Measurements from ENCODE around the gene ANXA4. TPM values are rescaled to one million over a fixed set of nuclear protein-coding genes. Genes with fewer than 3 reads are reported as not detected.
A peak's percentile ranks its signal among the peaks of the same experiment; 100 is the strongest.

Gene ANXA4
- total RNA-seq, 1 experiment from 2014 or later = 82.9 TPM

GRCh38 chr2:69742322-69742952 lies 503 bp downstream of the ANXA4 start:
- intact Hi-C loops (cut with micrococcal nuclease; ENCODE audit: unreplicated experiment) = loop anchor here (5.0 kb wide), 1 partner anchor 150 kb away; the partner anchor contains the start of gene SNRNP27
- DNase-seq = peak in 1 of 2 experiments; percentile 12

DNA sequence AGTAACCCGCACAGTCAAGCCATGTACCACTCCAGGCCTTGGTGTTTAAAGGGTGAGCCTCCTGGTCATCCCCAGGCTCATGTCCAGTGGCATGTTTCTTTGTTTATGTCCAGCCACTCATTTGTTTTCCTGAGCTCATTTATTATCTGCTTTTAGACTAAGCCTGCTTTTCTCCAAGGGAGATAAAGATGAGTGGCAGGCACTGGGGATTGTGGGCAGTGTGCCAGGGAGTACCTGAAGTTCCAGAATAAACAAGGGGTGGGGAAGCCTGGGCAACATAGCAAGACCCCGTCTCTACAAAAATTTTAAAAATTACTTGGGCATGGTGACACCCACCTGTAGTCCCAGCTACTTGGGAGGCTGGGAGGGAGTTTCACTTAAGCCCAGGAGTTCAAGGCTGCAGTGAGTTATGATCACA lies 1.9 kb downstream of the ANXA4 start:
- TF ChIP-seq EZH2 (IDR thresholded peaks at IDR 0.05; ENCODE audit: low read depth) = no peak
- TF ChIP-seq, protein P1, sequence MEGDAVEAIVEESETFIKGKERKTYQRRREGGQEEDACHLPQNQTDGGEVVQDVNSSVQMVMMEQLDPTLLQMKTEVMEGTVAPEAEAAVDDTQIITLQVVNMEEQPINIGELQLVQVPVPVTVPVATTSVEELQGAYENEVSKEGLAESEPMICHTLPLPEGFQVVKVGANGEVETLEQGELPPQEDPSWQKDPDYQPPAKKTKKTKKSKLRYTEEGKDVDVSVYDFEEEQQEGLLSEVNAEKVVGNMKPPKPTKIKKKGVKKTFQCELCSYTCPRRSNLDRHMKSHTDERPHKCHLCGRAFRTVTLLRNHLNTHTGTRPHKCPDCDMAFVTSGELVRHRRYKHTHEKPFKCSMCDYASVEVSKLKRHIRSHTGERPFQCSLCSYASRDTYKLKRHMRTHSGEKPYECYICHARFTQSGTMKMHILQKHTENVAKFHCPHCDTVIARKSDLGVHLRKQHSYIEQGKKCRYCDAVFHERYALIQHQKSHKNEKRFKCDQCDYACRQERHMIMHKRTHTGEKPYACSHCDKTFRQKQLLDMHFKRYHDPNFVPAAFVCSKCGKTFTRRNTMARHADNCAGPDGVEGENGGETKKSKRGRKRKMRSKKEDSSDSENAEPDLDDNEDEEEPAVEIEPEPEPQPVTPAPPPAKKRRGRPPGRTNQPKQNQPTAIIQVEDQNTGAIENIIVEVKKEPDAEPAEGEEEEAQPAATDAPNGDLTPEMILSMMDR (conservative IDR thresholded peaks at IDR 0.05) = no peak
- Histone ChIP-seq H4K20me1 (ENCODE audit: insufficient read depth) (no peaks in the 10 kb centered on the region), H3K36me3 (ENCODE audit: low read depth) (no peaks in the 10 kb centered on the region), H2AFZ (no peak overlapping the region), H3K9me3 (ENCODE audit: insufficient read depth, low read depth) (no peaks in the 10 kb centered on the region), H3K4me1 (replicated peaks; ENCODE audit: insufficient read depth) (peaks cover 36% of the 10 kb centered on the region), H3F3A (ENCODE audit: insufficient read depth, low read depth) (peaks cover 14% of the 10 kb centered on the region; the same call in 1 of the 2 replicates), H3K27ac (no peak overlapping the region), H3K27me3 (ENCODE audit: insufficient read depth, low read depth) (no peaks in the 10 kb centered on the region), H3K4me2 (no peak overlapping the region), H3K79me2 (ENCODE audit: low read depth) (peaks cover 32% of the 10 kb centered on the region), H3K4me3 (no peak overlapping the region), H3K9me2 (ENCODE audit: insufficient read depth) (no peaks in the 10 kb centered on the region)
- no peak for DNase-seq
- BruUV-seq (replicated peaks) = no TSS peak
- ChIA-PET POLR2A (ENCODE audit: unreplicated experiment) (no interaction called here), CTCF (no interaction called here)
- intact Hi-C loops (cut with micrococcal nuclease; ENCODE audit: unreplicated experiment) = loop anchor here (5.0 kb wide), 1 partner anchor 148 kb away; the partner anchor contains the start of gene SNRNP27

More at GRCh38 chr2:69742322-69742952, 503 bp downstream of the ANXA4 start:
- peaks cover 21% of the 10 kb centered on the region for H3F3A ChIP-seq (ENCODE audit: insufficient read depth, low read depth)
- H4K20me1 ChIP-seq (ENCODE audit: insufficient read depth) = no peaks in the 10 kb centered on the region
- H3K9me3 ChIP-seq (ENCODE audit: insufficient read depth, low read depth) = no peaks in the 10 kb centered on the region
- H3K79me2 ChIP-seq (ENCODE audit: low read depth) = peaks cover 32% of the 10 kb centered on the region
- peak overlapping the region; percentile 98 for H2AFZ ChIP-seq
- peak overlapping the region; percentile 72; the same call in 1 of the 2 replicates for H3K27ac ChIP-seq
- TF ChIP-seq, protein P1 (conservative IDR thresholded peaks at IDR 0.05) = no peak
- TF ChIP-seq EZH2 (IDR thresholded peaks at IDR 0.05; ENCODE audit: low read depth) = no peak
- ChIA-PET POLR2A (ENCODE audit: unreplicated experiment) (no interaction called here), CTCF (interaction anchor here (1.2 to 2.3 kb wide), 3 partner anchors 9 to 74 kb away, joined by 4 to 14 read pairs (median 6); no protein-coding TSS in a partner anchor)
- H3K4me2 ChIP-seq = peak overlapping the region; percentile 99
- peaks cover 50% of the 10 kb centered on the region for H3K4me1 ChIP-seq (replicated peaks; ENCODE audit: insufficient read depth)
- BruUV-seq (replicated peaks) = TSS peak; percentile 35
- no peaks in the 10 kb centered on the region for H3K9me2 ChIP-seq (ENCODE audit: insufficient read depth)
- H3K36me3 ChIP-seq (ENCODE audit: low read depth) = no peaks in the 10 kb centered on the region
- H3K27me3 ChIP-seq (ENCODE audit: insufficient read depth, low read depth) = no peaks in the 10 kb centered on the region
- peak overlapping the region; percentile 71 for H3K4me3 ChIP-seq

DNA sequence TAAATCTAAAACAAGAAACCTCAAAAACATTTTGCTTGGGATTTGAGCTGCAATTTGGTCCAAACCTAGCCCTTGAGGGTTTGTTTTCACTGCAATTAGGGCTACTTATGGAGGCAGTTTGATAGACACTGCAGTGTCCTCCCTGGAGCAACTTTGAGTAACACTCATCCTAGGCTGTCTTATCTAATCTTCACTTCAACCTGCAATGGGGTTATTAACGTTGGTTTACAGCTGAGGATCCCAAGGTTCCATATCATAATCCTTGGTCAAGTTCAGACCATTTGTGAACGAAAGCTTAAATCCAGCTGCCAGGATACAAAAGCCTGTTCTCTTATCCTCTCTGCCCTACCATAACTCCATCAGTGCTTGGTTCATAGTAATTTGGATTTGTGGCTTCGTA lies 2.5 kb downstream of the ANXA4 start:
- CTCF ChIA-PET = no interaction called here
- BruUV-seq (replicated peaks) = no TSS peak
- no peak overlapping the region for H3K4me2 ChIP-seq

More for the DNA sequence above, 2.5 kb downstream of the ANXA4 start:
- no peaks in the 10 kb centered on the region for H3K36me3 ChIP-seq (ENCODE audit: low read depth)
- no peak overlapping the region for H2AFZ ChIP-seq
- no peaks in the 10 kb centered on the region for H3K9me2 ChIP-seq (ENCODE audit: insufficient read depth)
- no peak for DNase-seq
- no peak overlapping the region for H3K4me3 ChIP-seq
- intact Hi-C loops (cut with micrococcal nuclease; ENCODE audit: unreplicated experiment) = loop anchor here (5.0 kb wide), 1 partner anchor 148 kb away; the partner anchor contains the start of gene SNRNP27
- H3F3A ChIP-seq (ENCODE audit: insufficient read depth, low read depth) = peaks cover 14% of the 10 kb centered on the region; the same call in 1 of the 2 replicates
- peaks cover 32% of the 10 kb centered on the region for H3K79me2 ChIP-seq (ENCODE audit: low read depth)
- H3K9me3 ChIP-seq (ENCODE audit: insufficient read depth, low read depth) = no peaks in the 10 kb centered on the region
- POLR2A ChIA-PET (ENCODE audit: unreplicated experiment) = no interaction called here
- H3K4me1 ChIP-seq (replicated peaks; ENCODE audit: insufficient read depth) = peaks cover 31% of the 10 kb centered on the region
- H3K27ac ChIP-seq = no peak overlapping the region
- TF ChIP-seq, protein P1 (conservative IDR thresholded peaks at IDR 0.05) = no peak
- no peak for TF ChIP-seq EZH2 (IDR thresholded peaks at IDR 0.05; ENCODE audit: low read depth)
- H4K20me1 ChIP-seq (ENCODE audit: insufficient read depth) = no peaks in the 10 kb centered on the region
- H3K27me3 ChIP-seq (ENCODE audit: insufficient read depth, low read depth) = no peaks in the 10 kb centered on the region
